WTC11 (cell line): Measurements from ENCODE around the gene MMP19. TPM values are rescaled to one million over a fixed set of nuclear protein-coding genes. Genes with fewer than 3 reads are reported as not detected.

ENCODE experiments used
- ATF1 ChIP-seq: sonication (generic); formaldehyde crosslinking; IDR thresholded peaks from 2 replicates; pipeline ENCODE4 v1.8.1; 2023; ENCODE audit warnings: mild to moderate bottlenecking, moderate library complexity, missing genetic modification reagents
- ATF3 ChIP-seq: sonication (generic); formaldehyde crosslinking; conservative IDR thresholded peaks from 2 replicates; pipeline ENCODE4 v1.8.1; 2022; ENCODE audit warnings: mild to moderate bottlenecking, missing genetic modification reagents
- E2F1 ChIP-seq: sonication (generic); formaldehyde crosslinking; IDR thresholded peaks from 2 replicates; pipeline ENCODE4 v1.8.0; 2022; ENCODE audit warnings: mild to moderate bottlenecking, missing genetic modification reagents
- FOXP4 ChIP-seq: sonication (generic); formaldehyde crosslinking; IDR thresholded peaks from 2 replicates; pipeline ENCODE4 v1.8.0; 2022; ENCODE audit warnings: mild to moderate bottlenecking, missing genetic modification reagents
- HMGXB4 ChIP-seq: sonication (generic); formaldehyde crosslinking; IDR thresholded peaks from 2 replicates; pipeline ENCODE4 v1.8.1; 2023; ENCODE audit warnings: mild to moderate bottlenecking, moderate library complexity, missing genetic modification reagents
- JAZF1 ChIP-seq: fragments of 250-450 bp; sonication (Bioruptor Pico); IDR thresholded peaks from 2 replicates; pipeline ENCODE4 v1.9.0; 2021; ENCODE audit warnings: moderate library complexity, mild to moderate bottlenecking, inconsistent platforms
- MYBL2 ChIP-seq: sonication (generic); formaldehyde crosslinking; IDR thresholded peaks from 2 replicates; pipeline ENCODE4 v1.8.1; 2023; ENCODE audit warnings: mild to moderate bottlenecking, moderate library complexity, missing genetic modification reagents
- NFYB ChIP-seq: sonication (generic); formaldehyde crosslinking; conservative IDR thresholded peaks from 2 replicates; pipeline ENCODE4 v1.8.0; 2022; ENCODE audit warnings: low read depth, missing genetic modification reagents
- NR2C2 ChIP-seq: sonication (generic); formaldehyde crosslinking; IDR thresholded peaks from 2 replicates; pipeline ENCODE4 v1.8.0; 2022; ENCODE audit warnings: mild to moderate bottlenecking, missing genetic modification reagents
- RORB ChIP-seq: fragments of 250-450 bp; sonication (Bioruptor Pico); IDR thresholded peaks from 2 replicates; pipeline ENCODE4 v1.9.0; 2021; ENCODE audit warnings: mild to moderate bottlenecking
- SMAD3 ChIP-seq: sonication (generic); formaldehyde crosslinking; IDR thresholded peaks from 2 replicates; pipeline ENCODE4 v1.8.0; 2022; ENCODE audit warnings: missing genetic modification reagents, mild to moderate bottlenecking, borderline replicate concordance
- SMAD4 ChIP-seq: sonication (generic); formaldehyde crosslinking; IDR thresholded peaks from 2 replicates; pipeline ENCODE4 v1.8.0; 2022; ENCODE audit warnings: mild to moderate bottlenecking, missing genetic modification reagents
- TCF7 ChIP-seq: sonication (generic); formaldehyde crosslinking; IDR thresholded peaks from 2 replicates; pipeline ENCODE4 v1.8.0; 2022; ENCODE audit warnings: mild to moderate bottlenecking, low read depth, missing genetic modification reagents, moderate library complexity
- TEAD4 ChIP-seq: sonication (generic); formaldehyde crosslinking; IDR thresholded peaks from 2 replicates; pipeline ENCODE4 v1.8.0; 2022; ENCODE audit warnings: mild to moderate bottlenecking, missing genetic modification reagents
- TP53 ChIP-seq: sonication (generic); formaldehyde crosslinking; IDR thresholded peaks from 2 replicates; pipeline ENCODE4 v1.8.1; 2023; ENCODE audit warnings: mild to moderate bottlenecking, missing genetic modification reagents
- USF1 ChIP-seq: sonication (generic); formaldehyde crosslinking; IDR thresholded peaks from 2 replicates; pipeline ENCODE4 v1.8.0; 2022; ENCODE audit warnings: mild to moderate bottlenecking, missing genetic modification reagents
- USF2 ChIP-seq: sonication (generic); formaldehyde crosslinking; IDR thresholded peaks from 2 replicates; pipeline ENCODE4 v1.8.1; 2023; ENCODE audit warnings: mild to moderate bottlenecking, missing genetic modification reagents, moderate library complexity
- ZBTB43 ChIP-seq: sonication (generic); formaldehyde crosslinking; IDR thresholded peaks from 2 replicates; pipeline ENCODE4 v1.8.1; 2023; ENCODE audit warnings: mild to moderate bottlenecking, missing genetic modification reagents
- ZNF138 ChIP-seq: sonication (generic); formaldehyde crosslinking; conservative IDR thresholded peaks from 2 replicates; pipeline ENCODE4 v1.8.1; 2022; ENCODE audit warnings: mild to moderate bottlenecking, moderate library complexity, missing genetic modification reagents
- ZNF219 ChIP-seq: sonication (generic); formaldehyde crosslinking; IDR thresholded peaks from 2 replicates; pipeline ENCODE4 v1.8.0; 2023; ENCODE audit warnings: missing genetic modification reagents, mild to moderate bottlenecking, borderline replicate concordance
- ZNF281 ChIP-seq: sonication (generic); formaldehyde crosslinking; IDR thresholded peaks from 2 replicates; pipeline ENCODE4 v1.8.0; 2023; ENCODE audit warnings: mild to moderate bottlenecking, missing genetic modification reagents
- ZNF425 ChIP-seq: fragments of 250-450 bp; sonication (Bioruptor Pico); conservative IDR thresholded peaks from 2 replicates; pipeline ENCODE4 v1.9.0; 2021; ENCODE audit warnings: mild to moderate bottlenecking
- ZNF671 ChIP-seq: fragments of 250-450 bp; sonication (Bioruptor Pico); IDR thresholded peaks from 2 replicates; pipeline ENCODE4 v1.8.0; 2021; ENCODE audit warnings: mild to moderate bottlenecking
- ZSCAN18 ChIP-seq: fragments of 250-450 bp; sonication (Bioruptor Pico); IDR thresholded peaks from 2 replicates; pipeline ENCODE4 v2.1.2; 2022; ENCODE audit warnings: mild to moderate bottlenecking, moderate library complexity
- total RNA-seq: library from RNA; stranded (reverse); gene quantifications from 3 replicates; pipeline ENCODE4 v1.2.3, GENCODE V29; 2021

MMP19 gene
- total RNA-seq, 1 experiment from 2014 or later: 1.6 TPM

GRCh38 chr12:55817345-55818139 is 25.2 kb downstream of the MMP19 start, which contains the start of the genes ORMDL2 and SARNP (continued):
- TF ChIP-seq SMAD4 (CRISPR knock-in tag) (no peak), ZNF219 (CRISPR knock-in tag) (no peak), USF1 (no peak), TCF7 (CRISPR knock-in tag) (no peak), RORB (CRISPR knock-in tag) (no peak), FOXP4 (no peak; the same call in 1 of the 2 replicates), MYBL2 (no peak), ZNF281 (no peak), NFYB (CRISPR knock-in tag) (peak; percentile 98), ZNF425 (CRISPR knock-in tag) (no peak), SMAD3 (CRISPR knock-in tag) (no peak), ZBTB43 (no peak), ZNF671 (CRISPR knock-in tag) (no peak), ZSCAN18 (CRISPR knock-in tag) (no peak), USF2 (no peak), E2F1 (no peak), ATF1 (CRISPR knock-in tag) (no peak), TEAD4 (CRISPR knock-in tag) (no peak), ATF3 (CRISPR knock-in tag) (no peak), HMGXB4 (no peak), TP53 (CRISPR knock-in tag) (no peak), ZNF138 (CRISPR knock-in tag) (no peak), NR2C2 (CRISPR knock-in tag) (no peak), JAZF1 (CRISPR knock-in tag) (no peak)
